ENCODE measurements around the gene TMEM39A.

The TMEM39A gene

DNA sequence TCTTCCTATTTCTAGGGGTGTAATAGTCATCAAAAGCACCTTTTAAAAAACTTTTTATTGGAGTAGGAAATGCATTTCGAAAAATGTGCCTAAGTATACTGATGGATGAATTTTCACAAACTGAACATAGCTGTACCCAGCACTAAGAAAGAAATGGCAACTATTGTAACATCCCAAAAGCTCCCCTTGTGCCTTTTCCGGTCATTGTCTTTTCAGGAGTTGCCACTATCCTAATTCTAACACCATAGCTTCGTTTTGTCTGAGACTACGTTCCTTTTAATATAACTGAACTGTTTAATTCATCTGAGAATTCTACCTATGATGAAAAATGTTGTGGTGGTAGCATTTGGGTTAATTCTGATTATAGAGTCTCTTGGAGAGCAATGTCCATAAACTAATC, 36.9 kb upstream of the TMEM39A start:
- peak overlapping the region; percentile 96 for H3K4me3 ChIP-seq (ENCODE audit: low read depth, low read length)
- TF ChIP-seq, protein P1, sequence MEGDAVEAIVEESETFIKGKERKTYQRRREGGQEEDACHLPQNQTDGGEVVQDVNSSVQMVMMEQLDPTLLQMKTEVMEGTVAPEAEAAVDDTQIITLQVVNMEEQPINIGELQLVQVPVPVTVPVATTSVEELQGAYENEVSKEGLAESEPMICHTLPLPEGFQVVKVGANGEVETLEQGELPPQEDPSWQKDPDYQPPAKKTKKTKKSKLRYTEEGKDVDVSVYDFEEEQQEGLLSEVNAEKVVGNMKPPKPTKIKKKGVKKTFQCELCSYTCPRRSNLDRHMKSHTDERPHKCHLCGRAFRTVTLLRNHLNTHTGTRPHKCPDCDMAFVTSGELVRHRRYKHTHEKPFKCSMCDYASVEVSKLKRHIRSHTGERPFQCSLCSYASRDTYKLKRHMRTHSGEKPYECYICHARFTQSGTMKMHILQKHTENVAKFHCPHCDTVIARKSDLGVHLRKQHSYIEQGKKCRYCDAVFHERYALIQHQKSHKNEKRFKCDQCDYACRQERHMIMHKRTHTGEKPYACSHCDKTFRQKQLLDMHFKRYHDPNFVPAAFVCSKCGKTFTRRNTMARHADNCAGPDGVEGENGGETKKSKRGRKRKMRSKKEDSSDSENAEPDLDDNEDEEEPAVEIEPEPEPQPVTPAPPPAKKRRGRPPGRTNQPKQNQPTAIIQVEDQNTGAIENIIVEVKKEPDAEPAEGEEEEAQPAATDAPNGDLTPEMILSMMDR (IDR thresholded peaks at IDR 0.05; ENCODE audit: insufficient read depth, low read depth, low read length, missing control alignments): no peak
- no peak for DNase-seq (ENCODE audit: low read depth)

GRCh38 chr3:119498186-119499011, 35.0 kb upstream of the TMEM39A start, which contains the start of gene TIMMDC1:
TSS of gene TIMMDC1 (plus strand) at chr3:119498547. CDS start at chr3:119498734, 187 bp downstream.
- DNase-seq (ENCODE audit: low read depth): peak; percentile 98
- TF ChIP-seq, protein P1 (IDR thresholded peaks at IDR 0.05; ENCODE audit: insufficient read depth, low read depth, low read length, missing control alignments): no peak

GRCh38 chr3:119497820-119498185, 34.4 kb upstream of the TMEM39A start:
- TF ChIP-seq, protein P1 (IDR thresholded peaks at IDR 0.05; ENCODE audit: insufficient read depth, low read depth, low read length, missing control alignments): no peak
- H3K4me3 ChIP-seq (ENCODE audit: low read depth, low read length): peak overlapping the region; percentile 96
- peak; percentile 18 for DNase-seq (ENCODE audit: low read depth)

More at GRCh38 chr3:119498186-119499011, 35.0 kb upstream of the TMEM39A start, which contains the start of gene TIMMDC1:
- peak within 1 kb of the TSS; percentile 96 for H3K4me3 ChIP-seq (ENCODE audit: low read depth, low read length)

GRCh38 chr3:119494597-119494996, 31.2 kb upstream of the TMEM39A start:
- TF ChIP-seq, protein P1 (IDR thresholded peaks at IDR 0.05; ENCODE audit: insufficient read depth, low read depth, low read length, missing control alignments): no peak
- DNase-seq (ENCODE audit: low read depth): no peak

DNA sequence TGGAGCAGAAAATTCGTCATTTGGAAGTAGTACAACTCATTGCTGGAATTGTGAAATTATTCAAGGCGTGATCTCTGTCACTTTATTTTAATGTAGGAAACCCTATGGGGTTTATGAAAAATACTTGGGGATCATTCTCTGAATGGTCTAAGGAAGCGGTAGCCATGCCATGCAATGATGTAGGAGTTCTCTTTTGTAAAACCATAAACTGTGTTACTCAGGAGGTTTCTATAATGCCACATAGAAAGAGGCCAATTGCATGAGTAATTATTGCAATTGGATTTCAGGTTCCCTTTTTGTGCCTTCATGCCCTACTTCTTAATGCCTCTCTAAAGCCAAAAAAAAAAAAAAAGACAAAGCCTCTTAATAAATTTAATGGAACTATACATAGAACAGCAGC, 29.4 kb upstream of the TMEM39A start:
- no peak for DNase-seq (ENCODE audit: low read depth)

More at GRCh38 chr3:119494597-119494996, 31.2 kb upstream of the TMEM39A start:
- H3K4me3 ChIP-seq (ENCODE audit: low read depth, low read length): no peak overlapping the region

DNA sequence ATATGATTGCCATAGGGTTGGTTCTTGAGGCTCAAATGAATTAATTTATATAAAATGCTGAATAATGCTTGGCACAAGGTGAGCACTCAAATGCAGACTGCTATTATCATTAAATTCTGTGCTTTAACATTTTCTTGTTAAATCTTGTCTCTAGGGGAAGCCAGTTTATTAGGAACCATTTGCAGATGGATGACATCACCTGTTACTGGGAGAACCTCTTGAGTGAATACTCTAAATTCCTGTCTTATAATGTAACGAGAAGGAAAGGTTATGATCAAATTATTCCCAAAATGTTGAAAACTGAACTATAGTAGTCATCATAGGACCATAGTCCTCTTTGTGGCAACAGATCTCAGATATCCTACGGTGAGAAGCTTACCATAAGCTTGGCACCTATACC, 28.7 kb upstream of the TMEM39A start:
- H3K4me3 ChIP-seq (ENCODE audit: low read depth, low read length): no peak overlapping the region
- no peak for DNase-seq (ENCODE audit: low read depth)
- TF ChIP-seq, protein P1 (IDR thresholded peaks at IDR 0.05; ENCODE audit: insufficient read depth, low read depth, low read length, missing control alignments): no peak

More for the DNA sequence above, 29.4 kb upstream of the TMEM39A start:
- H3K4me3 ChIP-seq (ENCODE audit: low read depth, low read length): no peak overlapping the region
- TF ChIP-seq, protein P1 (IDR thresholded peaks at IDR 0.05; ENCODE audit: insufficient read depth, low read depth, low read length, missing control alignments): no peak

Measured in GM12865 (cell line).